Heart left ventricle (tissue), 13 donors: ENCODE results near the gene ATP8A1.
"Not testable (repeated sequence)": the region's sequence is repeated elsewhere in the genome, so short reads cannot be mapped to it uniquely, and the experiment has no call there.

Experiments
- POLR2A ChIP-seq, 2 donors: fragments of 450-650 bp; IDR thresholded peaks; one replicate each; pipeline ENCODE4 v1.6.1; 2017; ENCODE audit warnings: antibody characterized with exemption in 2 of 2, mild to moderate bottlenecking in 2 of 2, moderate library complexity in 2 of 2
- TF ChIP-seq, protein P1 (sequence below), 12 donors: fragments of 200-600 bp; sonication (generic) in 4 of 12; IDR thresholded peaks; one replicate each; pipeline versions ENCODE4 v1.5.0 to v1.8.0; 2018 to 2022; ENCODE audit warnings: antibody characterized with exemption in 12 of 12, mild to moderate bottlenecking in 5 of 12
- donor health status: ischemic (EF 13 %, LVEDD 7.1; RV severe dilation, severe dysfunction).
- donor health status: DM: no; HTN: yes; CAD: no.
- donor health status: DM: no; HTN: no; CAD: no.
- donor health status: ischemic (EF 25% LVEDD 6.9; RV normal size, moderate dysfunction).
- donor health status: ischemic (EF 25% LVEDD 5.7; RV mildly dilated, moderate dysfunction).
- donor health status: ischemic (EF 35%, LVEDD 5.7; RV mildly dilated, moderate dysfunction).
- donor health status: nonischemic (EF 11% LVEDD 7.7; RV severe dilation, severe dysfunction).
- donor health status: DM: yes; HTN: yes; CAD: no.
- donor health status: PGD.
- donor health status: ischemic (EF 29% LVEDD 5.4; RV normal size, mild dysfunction).
- donor health status: nonischemic (EF 23%, LVEDD 6.1; RV moderate dilation, normal function).

DNA sequence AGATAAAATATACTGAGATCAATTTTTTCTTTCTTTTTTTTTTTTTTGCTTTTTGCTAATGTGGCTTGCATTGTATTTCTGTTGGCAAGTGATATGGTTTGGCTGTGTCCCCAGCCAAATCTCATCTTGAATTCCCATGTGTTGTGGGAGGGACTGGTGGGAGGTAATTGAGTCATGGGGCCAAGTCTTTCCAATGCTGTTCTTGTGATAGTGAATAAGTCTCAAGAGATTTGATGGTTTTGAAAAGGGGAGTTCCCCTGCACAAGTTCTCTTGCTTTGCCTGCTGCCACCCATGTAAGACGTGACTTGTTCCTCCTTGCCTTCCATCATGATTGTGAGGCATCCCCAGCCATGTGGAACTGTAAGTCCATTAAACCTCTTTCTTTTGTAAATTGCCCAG, 195.7 kb downstream of the ATP8A1 start:
- not testable (repeated sequence) for TF ChIP-seq POLR2A (IDR thresholded peaks at IDR 0.05)
- TF ChIP-seq, protein P1, sequence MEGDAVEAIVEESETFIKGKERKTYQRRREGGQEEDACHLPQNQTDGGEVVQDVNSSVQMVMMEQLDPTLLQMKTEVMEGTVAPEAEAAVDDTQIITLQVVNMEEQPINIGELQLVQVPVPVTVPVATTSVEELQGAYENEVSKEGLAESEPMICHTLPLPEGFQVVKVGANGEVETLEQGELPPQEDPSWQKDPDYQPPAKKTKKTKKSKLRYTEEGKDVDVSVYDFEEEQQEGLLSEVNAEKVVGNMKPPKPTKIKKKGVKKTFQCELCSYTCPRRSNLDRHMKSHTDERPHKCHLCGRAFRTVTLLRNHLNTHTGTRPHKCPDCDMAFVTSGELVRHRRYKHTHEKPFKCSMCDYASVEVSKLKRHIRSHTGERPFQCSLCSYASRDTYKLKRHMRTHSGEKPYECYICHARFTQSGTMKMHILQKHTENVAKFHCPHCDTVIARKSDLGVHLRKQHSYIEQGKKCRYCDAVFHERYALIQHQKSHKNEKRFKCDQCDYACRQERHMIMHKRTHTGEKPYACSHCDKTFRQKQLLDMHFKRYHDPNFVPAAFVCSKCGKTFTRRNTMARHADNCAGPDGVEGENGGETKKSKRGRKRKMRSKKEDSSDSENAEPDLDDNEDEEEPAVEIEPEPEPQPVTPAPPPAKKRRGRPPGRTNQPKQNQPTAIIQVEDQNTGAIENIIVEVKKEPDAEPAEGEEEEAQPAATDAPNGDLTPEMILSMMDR (IDR thresholded peaks at IDR 0.05): not testable (repeated sequence)
